ENCODE measurements around the gene ARSG. TPM values are rescaled to one million over a fixed set of nuclear protein-coding genes. Genes with fewer than 3 reads are reported as not detected.

ARSG gene
- total and polyA plus RNA-seq, 9 of the 15 experiments (the other 6 are each of a cell fraction or from before 2014, with no cell fraction given) = 1.0 to 5.6 (median 1.8) TPM

GRCh38 chr17:68296217-68297191, 5.2 kb downstream of the ARSG start:
- no TSS peak for BruUV-seq (replicated peaks)

More at GRCh38 chr17:68296217-68297191, 5.2 kb downstream of the ARSG start:
- Histone ChIP-seq H3K9ac (ENCODE audit: insufficient read depth in 1 of 2, low read depth in 2 of 2, low read length in 2 of 2) (no peak overlapping the region), H3K79me2 (ENCODE audit: control insufficient read depth, insufficient read depth, low read length) (no peaks in the 10 kb centered on the region), H3K9me1 (ENCODE audit: control insufficient read depth, insufficient read depth, low read length) (no peaks in the 10 kb centered on the region), H3K36me3 (ENCODE audit: control insufficient read depth, insufficient read depth, low read length) (no peaks in the 10 kb centered on the region), H3K4me2 (ENCODE audit: insufficient read depth, low read length) (no peak overlapping the region), H3K27me3 (ENCODE audit: control insufficient read depth in 2 of 2, insufficient read depth in 2 of 2, low read length in 2 of 2) (peaks cover 12 to 21% of the 10 kb centered on the region in 2 experiments; a peak in 4 of 5 replicates), H3K9me3 (replicated peaks; ENCODE audit: control insufficient read depth, insufficient read depth, low read depth, low read length) (no peaks in the 10 kb centered on the region), H2AFZ (ENCODE audit: low read depth, low read length) (no peak overlapping the region), H3K27ac (ENCODE audit: extremely low read depth, low read depth, low read length) (no peak overlapping the region), H4K20me1 (replicated peaks; ENCODE audit: control insufficient read depth, insufficient read depth, low read length) (no peaks in the 10 kb centered on the region), H3K4me1 (replicated peaks in 1 of 2; ENCODE audit: control insufficient read depth in 2 of 2, insufficient read depth in 2 of 2, low read length in 2 of 2) (peaks cover 8% of the 10 kb centered on the region in 2 experiments), H3K4me3 (no peak overlapping the region)
- no peak for DNase-seq (ENCODE audit: extremely low read depth in 1 of 4, low spot score in 3 of 4)
- POLR2A ChIA-PET = interaction anchor here (1.1 kb wide), 1 partner anchor 49 kb away, joined by 3 read pairs; the partner anchor contains the start of gene AMZ2
- FAIRE-seq = no peak
- ATAC-seq = no peak
- CTCF ChIA-PET (ENCODE audit: low intra/inter-chr PET ratio) = no interaction called here
- intact Hi-C loops (cut with micrococcal nuclease) (no loop called here), in situ Hi-C loops (cut with MboI) (no loop called here)
- WGBS (ENCODE audit: insufficient coverage, low coverage, missing lambda C conversion rate) = 19% methylated on average over 18 of the region's 18 CpGs
- TF ChIP-seq CHD2 (IDR thresholded peaks at IDR 0.05; ENCODE audit: low read depth, low read length) (no peak), ZNF584 (CRISPR knock-in tag; IDR thresholded peaks at IDR 0.05; ENCODE audit: low read depth) (no peak), ARID3B (CRISPR knock-in tag; IDR thresholded peaks at IDR 0.05; ENCODE audit: borderline replicate concordance) (no peak), HDAC3 (IDR thresholded peaks at IDR 0.05; ENCODE audit: borderline replicate concordance, partially characterized antibody) (no peak), GTF2B (IDR thresholded peaks at IDR 0.05; ENCODE audit: extremely low read depth, insufficient read length) (no peak), ZNF551 (CRISPR knock-in tag; IDR thresholded peaks at IDR 0.05) (no peak), CCAR2 (IDR thresholded peaks at IDR 0.05; ENCODE audit: low read depth, low read length) (no peak), EWSR1 (IDR thresholded peaks at IDR 0.05; ENCODE audit: borderline replicate concordance, low read depth, partially characterized antibody) (no peak), SAP30 (IDR thresholded peaks at IDR 0.05; ENCODE audit: borderline replicate concordance, insufficient read depth, low read depth, low read length, poor library complexity, severe bottlenecking) (no peak), EP400 (IDR thresholded peaks at IDR 0.05) (no peak), RBBP5 (IDR thresholded peaks at IDR 0.05; ENCODE audit: borderline replicate concordance, insufficient read depth, low read length, poor library complexity, severe bottlenecking) (no peak), POLR2AphosphoS2 (IDR thresholded peaks at IDR 0.05; ENCODE audit: low read length) (no peak), ZNF324 (CRISPR knock-in tag; IDR thresholded peaks at IDR 0.05) (no peak), FOXK2 (conservative IDR thresholded peaks at IDR 0.05 in 1 of 2, IDR thresholded peaks at IDR 0.05 in 1 of 2; ENCODE audit: low read depth in 2 of 2) (no peak), ZNF668 (CRISPR knock-in tag; IDR thresholded peaks at IDR 0.05) (no peak), XRCC3 (IDR thresholded peaks at IDR 0.05) (no peak)
- TF ChIP-seq, protein P1, sequence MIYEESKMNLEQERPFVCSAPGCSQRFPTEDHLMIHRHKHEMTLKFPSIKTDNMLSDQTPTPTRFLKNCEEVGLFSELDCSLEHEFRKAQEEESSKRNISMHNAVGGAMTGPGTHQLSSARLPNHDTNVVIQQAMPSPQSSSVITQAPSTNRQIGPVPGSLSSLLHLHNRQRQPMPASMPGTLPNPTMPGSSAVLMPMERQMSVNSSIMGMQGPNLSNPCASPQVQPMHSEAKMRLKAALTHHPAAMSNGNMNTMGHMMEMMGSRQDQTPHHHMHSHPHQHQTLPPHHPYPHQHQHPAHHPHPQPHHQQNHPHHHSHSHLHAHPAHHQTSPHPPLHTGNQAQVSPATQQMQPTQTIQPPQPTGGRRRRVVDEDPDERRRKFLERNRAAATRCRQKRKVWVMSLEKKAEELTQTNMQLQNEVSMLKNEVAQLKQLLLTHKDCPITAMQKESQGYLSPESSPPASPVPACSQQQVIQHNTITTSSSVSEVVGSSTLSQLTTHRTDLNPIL (CRISPR knock-in tag; IDR thresholded peaks at IDR 0.05) = no peak
